ENCODE measurements around the gene COX15.
A peak's percentile ranks its signal among the peaks of the same experiment; 100 is the strongest.
"Not testable (repeated sequence)": the region's sequence is repeated elsewhere in the genome, so short reads cannot be mapped to it uniquely, and the experiment has no call there.

The COX15 gene

DNA sequence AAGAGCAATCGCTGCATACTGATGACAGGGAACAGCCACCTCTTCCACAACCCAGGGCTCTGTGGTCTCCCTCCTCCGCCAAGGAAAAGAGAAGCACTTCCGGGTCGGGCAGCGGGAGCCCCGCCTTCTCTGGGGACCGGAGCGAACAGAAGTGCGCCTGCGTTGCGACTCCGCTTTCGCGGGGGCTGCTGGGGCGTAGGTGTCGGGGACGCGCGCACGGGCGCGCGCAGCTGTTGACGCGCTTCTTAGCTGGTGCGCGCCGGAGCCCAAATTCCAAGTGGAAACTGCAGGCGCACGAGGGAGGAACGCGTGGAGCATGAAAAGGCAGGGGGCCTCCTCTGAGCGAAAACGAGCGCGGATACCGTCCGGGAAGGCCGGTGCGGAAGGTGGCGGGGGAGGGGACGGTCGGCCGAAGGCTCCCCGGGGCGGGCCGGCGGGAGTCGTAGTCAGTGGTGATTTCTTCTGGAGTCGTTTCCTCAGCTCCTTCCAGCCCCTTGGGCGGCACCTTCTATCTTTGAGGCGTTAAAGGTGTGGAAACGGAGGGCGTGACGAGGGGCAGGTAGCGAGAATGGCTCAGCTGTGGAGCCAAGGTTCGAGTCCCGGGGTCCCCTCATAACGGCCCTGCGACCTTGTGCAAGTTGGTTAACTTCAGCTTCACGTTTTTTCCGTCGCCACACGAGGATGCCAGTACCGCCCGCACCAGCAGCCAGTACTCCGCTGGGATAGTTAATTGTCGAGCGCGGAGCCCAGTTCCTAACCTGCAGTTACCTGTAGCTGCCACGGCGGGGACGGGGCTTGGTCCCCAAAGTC, at the start of gene COX15, which contains the start of gene CUTC:
Gene COX15 (minus strand): TSS at position 95 of the 810 bp plus-strand sequence. CDS start 78 bp downstream, at position 17.
Gene CUTC (plus strand): TSS at position 202 of the 810 bp plus-strand sequence. CDS start 115 bp downstream, at position 317.
- DNase-seq: peak; percentile 99

DNA sequence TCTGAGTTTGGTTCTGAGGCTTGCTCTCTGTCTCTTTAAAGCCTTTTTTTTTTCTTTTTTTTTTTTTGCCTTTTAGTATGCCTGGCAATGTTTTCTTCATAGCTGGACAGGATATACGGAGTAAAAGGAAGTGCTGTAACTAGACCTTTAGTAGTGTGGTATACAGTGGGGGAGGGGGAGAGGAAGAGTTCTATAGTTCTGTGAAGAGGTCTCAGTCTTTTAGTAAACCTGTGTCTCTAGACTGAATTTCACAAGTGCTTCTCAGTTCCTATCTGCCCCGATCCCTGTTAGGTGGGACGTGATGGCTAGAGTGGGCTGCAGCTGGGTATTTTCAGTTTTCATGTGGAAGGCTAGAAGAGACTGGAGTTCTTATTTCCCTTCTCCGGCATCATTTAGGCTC, 47.4 kb upstream of the COX15 start:
- DNase-seq: peak; percentile 53

DNA sequence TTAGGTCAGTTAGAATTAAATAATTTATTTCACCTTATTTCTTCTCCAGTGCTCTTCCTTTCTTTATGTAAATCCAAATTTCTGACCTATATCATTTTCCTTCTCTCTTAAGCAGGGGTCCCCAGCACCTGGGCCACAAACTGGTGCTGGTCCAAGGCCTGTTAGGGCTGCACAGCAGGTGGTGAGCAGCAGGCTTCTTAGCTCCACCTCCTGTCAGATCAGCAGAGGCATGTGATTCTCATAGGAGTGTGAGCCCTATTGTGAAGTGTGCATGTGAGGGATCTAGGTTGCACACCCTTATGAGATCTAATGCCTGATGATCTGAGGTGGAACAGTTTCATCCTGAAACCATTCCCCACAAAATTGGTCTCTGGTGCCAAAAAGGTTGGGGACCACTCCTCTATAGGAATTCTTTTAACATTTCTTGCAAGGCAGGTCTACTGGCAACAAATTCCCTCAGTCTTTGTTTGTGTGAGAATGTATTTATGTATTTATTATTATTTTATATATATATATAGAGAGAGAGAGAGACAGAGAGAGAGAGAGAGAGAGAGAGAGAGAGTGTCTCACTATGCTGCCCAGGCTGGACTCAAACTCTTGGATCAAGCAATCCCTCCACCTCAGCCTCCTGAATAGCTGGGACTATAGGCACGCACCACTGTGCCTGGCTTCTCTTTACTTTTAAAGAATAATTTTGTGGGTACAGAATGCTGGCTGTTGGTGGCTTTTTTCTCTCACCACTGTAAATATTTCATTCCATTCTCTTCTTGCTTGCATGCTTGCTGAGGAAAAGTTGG, 46.2 kb upstream of the COX15 start:
- peak; percentile 47 for DNase-seq

DNA sequence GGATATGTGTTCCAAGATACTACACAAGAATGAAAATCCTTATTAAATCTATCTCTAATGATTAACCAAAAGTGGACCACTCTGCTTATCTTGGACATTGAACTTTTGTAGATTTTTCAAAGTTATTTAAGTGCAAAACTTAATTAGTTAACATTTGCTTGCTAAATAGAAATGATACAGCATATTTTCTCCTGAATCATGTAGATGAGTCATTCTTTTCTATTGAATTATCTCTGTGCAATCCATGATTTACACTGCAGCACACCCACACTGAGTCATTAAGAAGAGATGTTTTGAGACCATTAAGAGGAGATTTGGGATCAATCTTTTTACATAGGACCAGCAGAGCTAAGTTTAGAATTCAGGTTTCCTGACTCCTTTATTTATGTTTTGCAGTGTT, 43.9 kb upstream of the COX15 start:
- DNase-seq: peak; percentile 71

DNA sequence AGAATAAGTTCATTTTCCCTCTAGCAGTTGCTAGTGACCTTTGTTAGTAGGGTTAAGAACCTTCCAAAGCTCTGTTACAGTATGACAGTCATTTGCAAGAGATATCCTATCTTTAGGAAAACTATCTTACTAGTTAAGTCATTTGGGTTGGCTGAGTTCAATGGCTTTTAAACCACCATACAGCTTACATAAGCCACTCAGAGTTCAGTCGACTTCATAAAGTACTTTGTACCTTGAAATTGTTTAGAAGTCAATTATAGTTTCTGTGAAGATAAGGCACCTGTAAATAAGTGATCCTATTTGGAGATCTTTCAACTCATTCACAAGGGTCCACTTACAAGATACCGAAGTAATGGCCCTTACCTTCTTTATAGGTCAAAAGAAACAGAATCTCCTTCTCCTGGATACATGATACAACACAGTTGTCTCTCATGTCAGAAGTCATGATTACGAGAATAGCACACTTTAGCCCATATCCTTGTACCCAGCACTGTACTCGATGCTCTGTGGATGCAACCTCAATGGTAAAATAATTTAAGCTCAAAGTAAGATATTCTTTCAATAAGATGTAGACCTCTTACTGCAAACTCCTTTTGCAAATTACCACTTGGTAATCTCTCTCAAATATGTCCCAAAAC, 38.6 kb upstream of the COX15 start:
- no peak for DNase-seq

DNA sequence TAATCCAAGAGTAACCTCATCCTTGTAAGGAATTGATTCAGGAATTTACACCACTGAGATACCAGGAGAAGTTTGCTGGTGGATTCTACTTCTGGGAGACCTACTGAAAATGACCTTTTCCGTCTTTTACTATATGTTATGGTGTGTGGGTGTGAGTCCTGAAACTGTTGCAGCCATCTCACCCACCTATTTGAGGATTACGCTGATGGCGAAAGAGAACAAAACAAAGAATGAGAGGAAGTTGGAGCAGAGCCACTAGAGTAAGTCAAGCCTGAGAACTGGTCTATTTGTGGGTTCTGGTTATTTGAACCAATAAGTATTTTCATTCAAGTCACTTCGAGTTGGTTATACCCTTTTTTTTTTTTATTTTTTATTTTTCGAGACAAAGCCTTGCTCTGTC, 37.8 kb upstream of the COX15 start:
- no peak for DNase-seq

DNA sequence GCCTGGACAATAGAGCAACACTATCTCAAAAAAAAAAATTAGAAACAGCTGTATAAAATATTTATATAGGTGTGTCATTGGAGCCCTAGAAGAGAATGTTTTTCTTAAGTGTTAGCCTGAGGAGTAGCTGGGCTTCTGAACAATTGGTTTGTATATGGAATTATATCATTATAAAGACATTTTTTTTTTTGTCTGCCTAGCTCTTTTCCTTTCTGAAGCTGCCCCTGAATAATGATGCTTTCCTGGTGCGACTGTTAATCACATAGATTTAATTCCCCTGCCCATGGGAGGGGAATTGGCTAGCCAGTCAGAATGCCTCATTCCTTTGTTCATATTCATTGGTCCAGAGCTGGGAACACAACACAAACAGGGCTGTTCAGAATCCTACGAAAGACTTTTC, 36.6 kb upstream of the COX15 start:
- DNase-seq: no peak

DNA sequence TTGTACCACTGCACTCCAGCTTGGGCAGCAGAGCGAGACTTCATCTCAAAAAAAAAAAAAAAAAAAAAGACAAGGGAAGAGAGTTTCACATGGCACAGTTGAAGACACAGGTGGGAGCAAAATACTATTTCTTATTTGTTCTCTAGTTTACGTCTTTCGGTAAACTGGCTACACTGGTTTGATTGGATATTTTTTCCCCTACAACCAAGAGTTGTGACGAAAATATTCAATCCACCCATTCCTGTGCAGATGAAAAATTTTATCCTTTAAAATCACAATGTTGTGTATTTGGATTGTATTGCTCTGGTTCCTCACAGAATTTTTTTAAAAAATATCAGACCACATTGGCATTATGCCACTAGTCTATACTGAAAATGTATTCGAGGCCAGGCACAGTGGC, 36.0 kb upstream of the COX15 start:
- no peak for DNase-seq

DNA sequence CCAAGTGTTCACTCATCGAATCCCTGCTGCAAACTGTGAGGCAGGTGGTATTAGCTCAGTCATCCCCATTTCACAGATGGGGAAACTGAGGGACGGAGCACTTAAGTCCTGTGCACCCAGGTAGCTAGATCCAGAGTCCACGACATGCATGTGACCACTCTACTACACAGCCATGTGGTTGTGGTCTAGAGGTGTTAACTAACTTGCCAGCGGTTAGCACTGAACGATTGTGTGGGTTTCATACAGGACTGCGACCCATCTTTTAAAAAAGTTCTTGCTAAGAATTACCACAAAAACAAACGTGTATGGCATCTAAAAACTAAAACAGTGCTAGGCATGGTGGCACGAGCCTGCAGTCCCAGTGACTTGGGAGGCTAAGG, 34.4 kb upstream of the COX15 start:
- DNase-seq: no peak

DNA sequence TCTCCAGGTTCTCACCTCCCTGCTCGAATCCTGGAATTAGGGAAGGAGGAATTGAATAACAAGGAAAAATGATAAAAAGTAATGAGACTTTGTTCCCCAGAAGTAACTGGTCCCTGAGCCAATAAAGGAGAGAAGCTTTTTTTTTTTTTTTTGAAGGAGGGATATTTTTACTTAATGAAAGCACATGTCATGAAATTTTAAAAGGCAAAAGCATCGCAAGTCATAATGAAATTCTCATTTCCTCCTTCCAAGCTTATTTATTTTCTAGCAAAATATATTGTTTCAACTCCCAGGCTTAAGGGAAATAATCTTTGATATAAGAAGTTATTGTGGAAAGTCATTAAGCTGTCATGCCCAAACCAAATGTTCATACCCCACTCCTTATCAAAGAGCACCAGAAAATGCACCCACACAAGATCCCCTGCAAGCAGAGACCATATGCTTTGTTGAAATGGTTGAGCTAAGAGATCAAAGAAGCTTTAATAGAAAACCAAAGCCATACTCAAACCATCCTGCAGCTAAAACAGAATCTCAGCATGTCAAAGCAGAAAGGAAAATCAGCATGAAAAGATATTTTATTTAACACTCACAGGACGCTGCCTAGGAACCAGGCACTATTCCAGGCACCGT, 33.9 kb upstream of the COX15 start:
- DNase-seq: no peak

DNA sequence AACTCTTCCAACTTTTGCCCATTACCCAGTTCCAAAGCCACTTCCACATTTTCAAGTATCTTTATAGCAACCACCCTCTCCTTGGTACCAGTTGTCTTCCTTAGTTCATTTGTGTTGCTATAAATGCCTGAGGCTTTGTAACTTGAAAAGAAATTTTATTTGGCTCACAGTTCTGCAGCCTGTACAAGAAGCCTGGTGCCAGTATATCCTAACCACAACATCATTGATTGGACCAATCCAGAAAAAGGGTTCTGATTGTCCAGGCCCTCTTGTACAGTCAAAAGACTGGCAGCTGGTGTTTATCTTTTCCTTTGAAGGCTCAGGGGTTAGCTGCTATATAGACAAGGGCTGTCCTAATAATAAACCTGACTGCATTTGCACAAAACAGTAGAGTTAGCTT, 29.4 kb upstream of the COX15 start:
- DNase-seq: no peak

DNA sequence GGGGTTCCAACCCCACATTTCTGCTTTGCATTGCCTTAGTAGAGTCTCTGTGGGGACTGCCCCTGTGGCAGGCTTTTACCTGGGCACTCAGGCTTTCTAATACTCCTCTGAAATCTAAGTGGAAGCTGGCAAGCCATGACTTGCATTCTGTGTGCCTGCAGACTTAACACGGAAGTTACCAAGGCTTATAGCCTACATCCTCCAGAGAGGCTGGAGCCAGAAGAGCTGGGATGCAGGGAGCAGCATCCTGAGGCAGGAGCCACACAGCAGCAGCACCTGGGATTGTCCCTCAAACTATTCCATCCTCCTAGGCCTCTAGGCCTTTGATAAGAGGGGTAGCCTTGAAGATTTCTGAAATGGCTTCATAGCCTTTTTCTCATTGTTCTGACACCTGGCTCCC, 28.4 kb upstream of the COX15 start:
- no peak for DNase-seq

DNA sequence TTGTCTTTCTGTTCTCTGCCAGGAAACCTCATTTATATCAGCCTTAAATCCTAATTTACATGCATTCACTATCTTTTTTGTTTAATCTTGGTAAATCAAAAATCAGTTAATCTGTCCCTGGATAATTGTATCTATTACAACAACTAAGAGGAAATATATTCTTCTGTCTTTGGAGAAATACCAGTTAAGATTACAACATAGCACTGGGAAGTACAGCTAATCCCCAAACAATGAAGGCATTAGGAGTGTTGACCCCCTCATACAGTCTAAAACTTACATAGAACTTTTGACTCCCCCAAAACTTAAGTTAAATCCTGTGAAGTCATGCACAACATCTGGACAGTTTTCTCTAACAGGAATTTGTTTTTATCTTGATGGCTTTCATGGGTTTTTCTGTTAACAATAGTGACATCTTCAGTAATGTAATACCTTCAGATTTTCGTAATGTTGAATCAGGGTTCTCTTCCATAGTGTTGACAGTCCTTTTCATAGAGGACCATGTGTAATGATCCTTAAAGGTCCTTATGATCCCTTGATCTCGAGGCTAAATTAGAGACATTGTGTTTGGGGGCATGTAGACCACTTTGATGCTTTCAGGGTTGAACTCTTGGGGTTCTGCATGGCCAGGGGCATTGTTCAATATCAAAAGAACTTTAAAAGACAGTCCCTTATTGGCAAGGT, 26.4 kb upstream of the COX15 start:
- DNase-seq: no peak

DNA sequence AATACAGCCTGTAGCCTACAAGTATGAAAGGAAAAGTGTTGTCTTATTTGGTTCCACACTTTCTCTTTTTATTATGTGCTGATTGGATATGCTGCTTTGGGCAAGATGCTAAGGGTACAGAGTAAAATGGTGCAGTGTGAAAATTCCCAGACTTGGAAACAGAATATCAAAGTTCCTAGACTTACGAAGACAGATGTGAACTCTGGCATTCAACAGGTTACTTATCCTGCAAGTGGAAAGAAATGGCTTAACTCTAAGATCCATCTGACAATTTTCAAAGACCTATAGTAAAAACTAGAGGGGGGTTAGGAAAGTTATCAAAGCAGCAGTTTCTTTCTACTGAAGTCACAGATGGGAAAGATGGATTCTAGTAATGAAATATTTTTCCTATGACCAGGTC, 24.2 kb upstream of the COX15 start:
- DNase-seq: no peak

DNA sequence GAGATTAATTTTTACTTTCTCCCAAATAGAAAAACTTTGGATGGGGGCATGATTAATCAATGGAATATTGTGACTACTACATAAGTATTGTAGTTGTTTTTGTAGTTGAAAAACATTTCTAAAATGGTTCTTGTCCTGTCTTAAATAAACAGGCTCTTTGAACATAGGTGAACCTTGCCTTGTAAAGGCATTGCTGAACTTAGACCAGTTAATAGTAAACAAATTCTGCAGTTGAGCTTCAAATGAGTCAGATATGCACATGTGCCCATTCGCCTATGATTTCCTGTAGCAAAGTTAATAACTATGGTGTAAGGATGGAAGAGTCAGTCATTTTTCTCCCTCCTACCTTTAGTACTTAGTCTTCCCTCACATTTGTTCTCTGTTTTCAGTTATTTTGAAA, 22.7 kb upstream of the COX15 start:
- DNase-seq: no peak

DNA sequence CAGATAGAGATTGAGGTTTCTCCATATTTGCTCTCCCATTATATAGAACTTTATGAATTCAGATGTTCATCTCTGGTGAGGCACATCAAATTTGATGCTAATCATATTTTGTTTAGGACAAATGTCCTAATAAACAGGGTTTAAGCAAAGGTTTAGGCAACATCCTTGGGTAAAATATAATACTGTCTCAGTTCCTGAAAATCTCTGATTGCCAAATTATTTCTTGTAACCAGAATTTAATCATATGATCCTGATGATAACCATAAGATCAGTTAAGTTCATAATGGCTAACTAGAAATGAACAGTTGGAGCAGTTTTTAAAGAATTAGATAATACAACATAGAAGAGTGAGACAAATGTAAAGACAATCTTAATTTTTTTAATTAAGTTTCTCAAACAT, 18.7 kb upstream of the COX15 start:
- DNase-seq: no peak

DNA sequence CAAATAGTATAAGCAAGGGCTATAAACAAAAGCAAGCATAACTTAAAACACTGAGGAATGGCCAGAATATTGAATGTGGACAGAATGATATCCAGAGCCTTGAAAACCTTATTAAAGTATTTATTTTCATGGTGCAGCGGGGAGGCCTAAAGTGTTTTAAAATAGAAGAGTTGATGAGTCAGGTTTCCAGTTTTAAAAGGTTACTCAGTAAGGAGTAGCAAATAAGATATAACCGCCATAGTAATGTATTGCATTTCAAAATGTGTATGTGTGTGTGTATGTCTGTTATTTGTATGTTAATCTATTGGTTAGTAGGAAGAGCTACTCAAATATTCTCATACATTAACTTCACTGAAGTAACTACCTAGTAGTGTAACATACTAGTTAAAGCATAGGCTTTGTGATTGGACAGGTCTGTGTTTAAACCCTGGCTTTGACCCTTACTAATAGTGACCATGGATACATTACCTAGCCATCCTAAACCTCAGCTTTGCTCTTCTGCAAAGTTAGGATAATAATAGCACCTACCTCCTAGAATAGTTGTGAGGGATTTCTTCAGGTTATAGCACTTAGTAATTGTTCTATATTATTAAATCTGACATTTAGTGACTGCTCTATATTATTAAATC, 17.0 kb upstream of the COX15 start:
- no peak for DNase-seq

DNA sequence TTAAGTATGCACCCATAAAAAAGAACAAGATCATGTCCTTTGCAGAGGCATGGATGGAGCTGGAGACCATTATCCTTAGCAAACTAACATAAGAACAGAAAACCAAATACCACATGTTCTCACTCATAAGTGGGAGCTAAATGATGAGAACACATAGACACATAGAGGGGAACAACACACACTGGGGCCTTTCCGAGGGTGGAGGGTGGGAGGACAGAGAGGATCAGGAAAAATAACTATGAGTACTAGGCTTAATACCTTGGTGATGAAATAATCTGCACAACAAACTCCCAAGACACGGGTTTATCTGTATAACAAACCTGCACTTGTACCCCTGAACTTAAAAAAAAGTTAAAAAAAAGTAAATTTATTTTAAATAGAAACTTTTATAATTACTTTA, 14.2 kb upstream of the COX15 start:
- DNase-seq: not testable (repeated sequence)

DNA sequence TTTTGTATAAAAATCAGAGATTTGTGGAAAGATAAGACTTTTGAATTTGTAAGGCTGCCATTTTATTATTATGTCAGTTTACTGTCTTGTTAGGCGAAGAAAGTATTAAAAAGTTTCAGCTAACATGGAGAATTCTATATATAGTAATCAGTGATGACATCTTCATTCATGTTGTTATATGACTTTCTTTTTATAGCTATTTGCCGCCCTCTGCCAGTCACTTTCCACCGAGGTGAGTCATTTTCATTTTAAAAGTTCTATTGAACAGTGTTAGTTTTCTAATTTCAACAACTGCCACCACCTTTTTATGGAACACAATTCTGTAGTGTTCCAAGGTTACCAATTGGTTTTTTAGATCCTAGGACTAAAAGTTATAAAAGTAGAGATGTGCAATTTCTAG, 11.9 kb upstream of the COX15 start:
- DNase-seq: no peak

DNA sequence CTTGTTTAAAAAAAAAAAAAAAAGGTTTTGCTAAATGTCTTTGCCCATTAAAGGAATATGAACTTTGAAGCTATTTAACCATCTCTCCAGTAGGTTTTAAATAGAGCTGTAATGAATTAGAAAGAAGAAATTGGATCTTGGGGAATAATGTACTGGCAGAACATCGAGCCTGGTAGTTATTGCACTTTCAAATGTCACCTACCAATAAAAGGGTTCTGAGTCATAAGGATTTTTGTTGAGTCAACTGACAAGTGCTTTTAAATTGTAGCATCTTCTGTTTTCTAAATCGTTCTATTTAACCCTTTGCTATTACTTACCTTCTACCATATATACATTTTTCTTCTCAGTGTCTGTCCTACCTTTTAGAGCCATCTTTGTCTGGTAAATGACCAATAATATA, 10.8 kb upstream of the COX15 start:
- no peak for DNase-seq

DNA sequence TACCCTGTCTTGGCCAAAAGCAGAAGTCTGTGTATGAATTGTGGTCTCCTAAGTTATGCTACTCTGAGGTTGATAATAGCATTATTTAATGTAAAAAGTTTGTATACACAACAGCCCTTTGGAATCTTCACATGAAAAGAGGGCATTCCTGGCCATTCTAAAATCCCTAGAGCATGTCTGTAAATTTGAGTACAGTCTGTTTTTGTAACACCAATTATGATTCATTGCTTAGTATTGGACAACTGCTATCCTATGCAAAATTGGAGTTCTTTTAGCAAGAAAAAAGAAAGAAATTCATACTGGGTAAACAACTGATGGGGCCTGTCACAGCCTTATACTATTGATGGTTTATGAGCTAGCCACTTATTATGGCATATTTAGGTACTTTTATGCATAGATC, 10.3 kb upstream of the COX15 start:
- no peak for DNase-seq

DNA sequence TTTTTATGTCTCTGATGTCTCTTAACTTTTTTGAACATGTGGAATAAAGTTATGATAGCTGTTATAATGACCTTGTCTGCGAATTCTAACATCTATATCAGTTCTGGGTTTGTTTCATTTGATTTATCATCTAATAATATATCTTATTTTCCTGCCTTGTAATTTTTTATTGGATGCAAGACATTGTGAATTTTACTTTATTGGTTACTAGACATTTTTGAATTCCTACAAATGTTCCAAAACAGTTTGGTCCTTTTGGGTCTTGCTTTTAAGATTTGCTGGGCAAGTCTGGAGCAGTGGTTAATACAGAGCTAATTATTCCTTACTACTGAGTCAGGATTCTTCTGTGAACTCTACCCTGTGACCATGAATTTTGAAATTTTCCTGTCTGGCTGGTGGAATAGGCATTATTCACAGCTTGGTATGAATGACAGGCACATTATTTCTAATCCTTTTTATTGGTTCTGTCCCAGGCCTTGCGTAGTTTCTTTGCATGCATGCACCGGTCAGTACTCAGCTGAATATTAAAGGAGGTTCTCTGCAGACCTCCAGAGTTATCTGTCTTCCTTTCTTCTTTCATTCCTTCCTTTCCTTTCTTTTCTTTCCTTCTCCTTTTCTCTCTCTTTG, 9.1 kb upstream of the COX15 start:
- DNase-seq: no peak

All from DMS53 (cell line).